Keratinocyte (primary cell): ENCODE results near the gene ADCY10. TPM values are rescaled to one million over a fixed set of nuclear protein-coding genes. Genes with fewer than 3 reads are reported as not detected.

Experiments
- DNase-seq: peaks from one replicate; pipeline ENCODE4 v3.0.0-alpha.2; 2011; ENCODE audit warnings: low read depth, missing footprints, low spot score
- FAIRE-seq: peaks from 2 replicates; lab custom pipeline; 2011; peaks lifted over from hg19 to GRCh38; lab: Jason Lieb, UNC
- H2AFZ ChIP-seq: 2 replicates; pipeline ENCODE4 v1.6.0; 2012; ENCODE audit warnings: low read length, control low read depth, inconsistent platforms; ENCODE audit not compliant: control insufficient read depth
- H3K27ac ChIP-seq: 2 replicates; pipeline ENCODE4 v1.5.1; 2011; ENCODE audit warnings: low read length; ENCODE audit not compliant: control insufficient read depth, insufficient read depth
- H3K27me3 ChIP-seq: 3 replicates; pipeline ENCODE4 v1.6.0; 2011; ENCODE audit warnings: low read length; ENCODE audit not compliant: control insufficient read depth, insufficient read depth; ENCODE audit errors: extremely low read depth
- H3K36me3 ChIP-seq, 2 experiments: 2 replicates in 1 of 2; 3 replicates in 1 of 2; pipeline ENCODE4 v1.5.1; 2011; ENCODE audit warnings: low read length in 2 of 2, mild to moderate bottlenecking in 1 of 2; ENCODE audit not compliant: control insufficient read depth in 2 of 2, insufficient read depth in 2 of 2; ENCODE audit errors: extremely low read depth in 1 of 2
- H3K4me1 ChIP-seq: 3 replicates; pipeline ENCODE4 v1.5.1; 2011; ENCODE audit warnings: low read length; ENCODE audit not compliant: control insufficient read depth, insufficient read depth; ENCODE audit errors: extremely low read depth
- H3K4me2 ChIP-seq: 3 replicates; pipeline ENCODE4 v1.6.0; 2011; ENCODE audit warnings: low read depth, low read length; ENCODE audit not compliant: control insufficient read depth, insufficient read depth; ENCODE audit errors: extremely low read depth
- H3K4me3 ChIP-seq, 3 experiments: fragments of 200-600 bp in 1 of 3; sonication (generic) in 1 of 3; 2 replicates in 2 of 3; 3 replicates in 1 of 3; pipeline ENCODE4 v1.5.1; 2011 to 2016; ENCODE audit warnings: low read length in 3 of 3, mild to moderate bottlenecking in 3 of 3, control low read depth in 2 of 3, inconsistent platforms in 1 of 3, low read depth in 1 of 3, mixed read lengths in 1 of 3, mixed run types in 1 of 3, moderate library complexity in 1 of 3; ENCODE audit not compliant: control insufficient read depth in 2 of 3, insufficient read depth in 2 of 3; ENCODE audit errors: extremely low read depth in 1 of 3
- H3K79me2 ChIP-seq: 2 replicates; pipeline ENCODE4 v1.6.0; 2012; ENCODE audit warnings: low read length; ENCODE audit not compliant: control insufficient read depth, insufficient read depth
- H3K9ac ChIP-seq: 3 replicates; pipeline ENCODE4 v1.6.0; 2011; ENCODE audit warnings: low read length; ENCODE audit not compliant: control insufficient read depth, insufficient read depth; ENCODE audit errors: extremely low read depth
- H3K9me1 ChIP-seq: 3 replicates; pipeline ENCODE4 v1.6.0; 2011; ENCODE audit warnings: low read length; ENCODE audit not compliant: control insufficient read depth, insufficient read depth; ENCODE audit errors: extremely low read depth
- H3K9me3 ChIP-seq: 2 replicates; pipeline ENCODE4 v1.5.1; 2012; ENCODE audit warnings: low read depth, low read length; ENCODE audit not compliant: control insufficient read depth
- H4K20me1 ChIP-seq: 3 replicates; pipeline ENCODE4 v1.6.0; 2011; ENCODE audit warnings: low read length; ENCODE audit not compliant: control insufficient read depth, insufficient read depth; ENCODE audit errors: extremely low read depth
- CTCF ChIP-seq, 3 experiments: IDR thresholded peaks in 1 of 3; conservative IDR thresholded peaks in 1 of 3; optimal IDR thresholded peaks in 1 of 3; 2 replicates in 2 of 3; 3 replicates in 1 of 3; pipeline versions ENCODE3 to v1.5.1; 2011; ENCODE audit warnings: low read length in 3 of 3, mild to moderate bottlenecking in 3 of 3, moderate library complexity in 2 of 3, control low read depth in 1 of 3, inconsistent platforms in 1 of 3; ENCODE audit not compliant: insufficient read depth in 2 of 3; ENCODE audit errors: extremely low read depth in 1 of 3
- EZH2 ChIP-seq: IDR thresholded peaks from one replicate; pipeline ENCODE4 v1.6.1; 2012; ENCODE audit warnings: inconsistent platforms, mild to moderate bottlenecking, low read length, moderate library complexity
- dilution Hi-C: fragments of 300-500 bp; cut with MboI; formaldehyde crosslinking; loops from one replicate; pipeline ENCODE4 v1.7.0; 2020; ENCODE audit warnings: low sequenced_read_pairs; ENCODE audit not compliant: extremely low pct_ligation_motif_present
- polyA plus RNA-seq, 5 experiments: library from polyadenylated mRNA; depleted of rRNA in 3 of 5; stranded (reverse) in 3 of 5; stranded (forward) in 1 of 5; unstranded in 1 of 5; fragments of >200 nt; gene quantifications; 1 replicate in 1 of 5; 2 replicates in 3 of 5; 3 replicates in 1 of 5; pipeline versions ENCODE4 v1.2.1 to v1.2.3, GENCODE V29; 2011 to 2012; ENCODE audit warnings: missing spikeins in 2 of 5, low read depth in 1 of 5, low replicate concordance in 1 of 5

The ADCY10 gene
- polyA plus RNA-seq, 1 donor (not counting 4 experiments of a cell fraction or from before 2014, with no cell fraction given): 0.04 TPM

GRCh38 chr1:167922611-167923074 is 8.7 kb upstream of the ADCY10 start:
- no peaks in the 10 kb centered on the region for H3K9me1 ChIP-seq
- peaks cover 2% of the 10 kb centered on the region for H3K79me2 ChIP-seq
- dilution Hi-C loops: no loop called here
- no peaks in the 10 kb centered on the region for H3K9me3 ChIP-seq
- H3K27ac ChIP-seq: no peak overlapping the region
- H3K4me3 ChIP-seq: no peak overlapping the region
- FAIRE-seq (no peak), DNase-seq (no peak)
- H3K27me3 ChIP-seq: no peaks in the 10 kb centered on the region
- TF ChIP-seq EZH2: no peak
- TF ChIP-seq CTCF (optimal IDR thresholded peaks at IDR 0.05 in 1 of 3, IDR thresholded peaks at IDR 0.05 in 1 of 3, conservative IDR thresholded peaks at IDR 0.05 in 1 of 3; ENCODE audit: extremely low read depth in 1 of 3, insufficient read depth in 2 of 3, low read length in 3 of 3): no peak
- H3K9ac ChIP-seq: no peak overlapping the region
- peaks cover 11% of the 10 kb centered on the region for H3K4me1 ChIP-seq
- H2AFZ ChIP-seq: no peak overlapping the region
- H3K4me2 ChIP-seq: no peak overlapping the region
- no peaks in the 10 kb centered on the region for H4K20me1 ChIP-seq
- peaks cover 0 to 2% of the 10 kb centered on the region in 2 experiments for H3K36me3 ChIP-seq

GRCh38 chr1:167922023-167922422 is 8.1 kb upstream of the ADCY10 start:
- H3K4me1 ChIP-seq: peaks cover 11% of the 10 kb centered on the region
- DNase-seq: no peak
- no peaks in the 10 kb centered on the region for H3K9me3 ChIP-seq
- no peak overlapping the region for H3K9ac ChIP-seq
- no peak overlapping the region for H3K27ac ChIP-seq
- no peaks in the 10 kb centered on the region for H3K9me1 ChIP-seq
- H3K4me3 ChIP-seq: no peak overlapping the region
- no peak for FAIRE-seq
- no peak overlapping the region for H2AFZ ChIP-seq
- H3K79me2 ChIP-seq: no peaks in the 10 kb centered on the region
- H3K36me3 ChIP-seq: peaks cover 0 to 2% of the 10 kb centered on the region in 2 experiments
- TF ChIP-seq CTCF (optimal IDR thresholded peaks at IDR 0.05 in 1 of 3, IDR thresholded peaks at IDR 0.05 in 1 of 3, conservative IDR thresholded peaks at IDR 0.05 in 1 of 3; ENCODE audit: extremely low read depth in 1 of 3, insufficient read depth in 2 of 3, low read length in 3 of 3) (no peak), EZH2 (no peak)
- no peaks in the 10 kb centered on the region for H3K27me3 ChIP-seq
- H4K20me1 ChIP-seq: no peaks in the 10 kb centered on the region
- H3K4me2 ChIP-seq: no peak overlapping the region
- dilution Hi-C loops: no loop called here
